T-helper 22 cell (primary cell): Measurements from ENCODE around the gene LBX2.
"Not testable (repeated sequence)": the region's sequence is repeated elsewhere in the genome, so short reads cannot be mapped to it uniquely, and the experiment has no call there.

ENCODE experiments used
- DNase-seq: peaks from one replicate; pipeline ENCODE4 v3.0.0-alpha.2; 2020; ENCODE audit warnings: low read depth

Gene LBX2

GRCh38 chr2:74503506-74504475, 4.4 kb upstream of the LBX2 start:
- DNase-seq, result no peak

- DNase-seq, result no peak
These were observed 3.5 kb upstream of the LBX2 start for GRCh38 chr2:74502720-74503505.

- DNase-seq, result no peak
These were observed 2.8 kb upstream of the LBX2 start for GRCh38 chr2:74502147-74502719.

- no peak for DNase-seq
These were observed 2.1 kb upstream of the LBX2 start for GRCh38 chr2:74501335-74502071.

GRCh38 chr2:74500578-74500946, 1.2 kb upstream of the LBX2 start:
- DNase-seq, result no peak

- no peak for DNase-seq
These were observed 656 bp upstream of the LBX2 start for GRCh38 chr2:74499940-74500577.

- no peak for DNase-seq
These were observed 720 bp downstream of the LBX2 start for GRCh38 chr2:74498500-74499266.

GRCh38 chr2:74497777-74498499, 1.5 kb downstream of the LBX2 start:
- no peak for DNase-seq

- no peak for DNase-seq
These were observed 2.2 kb downstream of the LBX2 start for GRCh38 chr2:74496997-74497776.

- no peak for DNase-seq
These were observed 4.0 kb downstream of the LBX2 start for GRCh38 chr2:74495440-74495839.

GRCh38 chr2:74493546-74493945, 5.9 kb downstream of the LBX2 start:
- no peak for DNase-seq

GRCh38 chr2:74491648-74492544, 7.5 kb downstream of the LBX2 start:
- no peak for DNase-seq

GRCh38 chr2:74489906-74490305, 9.5 kb downstream of the LBX2 start:
- no peak for DNase-seq

- no peak for DNase-seq
These were observed 10.5 kb downstream of the LBX2 start for GRCh38 chr2:74488643-74489481.

GRCh38 chr2:74486141-74486540, 13.3 kb downstream of the LBX2 start:
- no peak for DNase-seq

GRCh38 chr2:74483675-74484164, 15.7 kb downstream of the LBX2 start:
- not testable (repeated sequence) for DNase-seq
